Activated gamma-delta T cell treated with Interleukin-2 at 50 U/mL for 16 hours (primary cell): Measurements from ENCODE around the gene NDE1.

Source experiments
- DNase-seq: peaks from one replicate; pipeline ENCODE4 v3.0.0-alpha.2; 2020

NDE1 gene

GRCh38 chr16:15771694-15772093, 121.6 kb downstream of the NDE1 start:
- no peak for DNase-seq

DNA sequence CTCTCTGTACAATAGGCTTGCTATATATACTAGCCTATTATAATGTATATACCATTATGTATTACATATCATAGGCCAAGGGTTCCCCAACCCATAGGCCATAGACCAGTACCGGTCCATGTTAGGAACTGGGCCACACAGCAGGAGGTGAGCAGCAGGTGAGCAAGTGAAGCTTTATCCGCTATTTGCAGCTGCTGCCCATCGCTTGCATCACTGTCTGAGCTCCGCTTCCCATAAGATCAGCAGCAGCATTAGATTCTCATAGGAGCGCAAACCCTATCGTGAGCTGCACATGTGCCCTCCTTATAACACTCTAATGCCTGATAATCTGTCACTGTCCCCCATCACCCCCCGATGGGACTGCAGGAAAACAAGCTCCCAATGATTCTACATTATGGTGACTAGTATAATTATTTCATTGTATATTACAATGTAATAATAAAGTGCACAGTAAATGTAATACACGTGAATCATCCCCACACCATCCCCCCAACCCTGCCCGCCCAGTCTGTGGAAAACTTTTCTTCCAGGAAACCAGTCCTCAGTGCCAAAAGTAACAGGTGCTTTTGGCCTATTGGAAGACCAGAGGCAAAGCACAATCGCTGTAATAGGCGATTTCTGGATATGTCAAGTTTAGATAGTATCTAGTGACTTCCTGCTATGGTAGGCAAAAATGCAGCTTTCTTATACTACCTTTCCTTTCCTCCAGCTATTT, 122.7 kb downstream of the NDE1 start:
- DNase-seq = no peak

DNA sequence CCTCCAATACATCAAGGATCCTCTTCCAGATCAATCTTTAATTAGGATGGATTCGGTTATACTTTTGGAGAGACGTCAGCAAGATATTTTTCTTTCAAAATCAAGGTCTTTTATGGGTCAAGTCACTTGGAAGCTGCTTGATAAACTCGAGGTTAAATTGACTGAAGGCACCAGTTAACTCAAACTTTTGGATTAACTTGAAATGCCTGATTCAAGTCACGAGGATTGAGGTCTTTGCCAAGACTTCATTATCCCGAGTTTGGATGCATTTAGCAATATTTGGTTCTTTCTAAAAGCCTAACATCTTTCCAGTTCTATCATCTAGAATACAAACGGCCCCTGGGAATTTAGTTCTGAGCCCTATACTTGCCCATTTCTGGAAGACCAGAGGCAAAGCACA, 123.9 kb downstream of the NDE1 start:
- no peak for DNase-seq

DNA sequence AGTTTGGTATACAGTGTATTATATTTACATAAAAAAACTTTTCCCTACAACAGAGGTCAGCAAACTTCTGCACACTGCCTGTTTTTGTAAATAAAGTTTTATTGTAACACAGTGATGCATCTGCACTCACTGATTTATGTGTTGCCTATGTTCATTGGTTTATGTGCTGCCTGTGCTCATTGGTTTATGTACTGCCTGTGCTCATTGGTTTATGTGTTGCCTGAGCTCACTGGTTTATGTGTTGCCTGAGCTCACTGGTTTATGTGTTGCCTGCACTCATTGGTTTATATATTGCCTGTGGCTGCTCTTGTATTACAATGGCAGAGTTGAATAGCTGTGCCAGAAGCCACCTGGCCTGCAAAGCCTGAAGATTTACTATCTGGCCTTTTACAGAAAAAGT, 125.2 kb downstream of the NDE1 start:
- no peak for DNase-seq

GRCh38 chr16:15775663-15776304, 125.7 kb downstream of the NDE1 start:
- no peak for DNase-seq
